Breast epithelium (tissue), 3 donors: ENCODE measurements around the gene ARRDC5.

Source experiments
- POLR2A ChIP-seq: fragments of 450-650 bp; IDR thresholded peaks from one replicate; pipeline ENCODE4 v1.6.1; 2016; ENCODE audit warnings: antibody characterized with exemption, mild to moderate bottlenecking, moderate library complexity
- POLR2AphosphoS5 ChIP-seq, 3 donors: sonication (generic); formaldehyde crosslinking; IDR thresholded peaks; one replicate each; pipeline ENCODE4 v1.6.1; 2017; ENCODE audit warnings: antibody characterized with exemption in 3 of 3
- TF ChIP-seq, protein P1 (sequence below), 3 donors: fragments of 450-650 bp; IDR thresholded peaks; one replicate each; pipeline ENCODE4 v1.5.1; 2016 to 2017; ENCODE audit warnings: antibody characterized with exemption in 3 of 3, mild to moderate bottlenecking in 3 of 3, moderate library complexity in 3 of 3

DNA sequence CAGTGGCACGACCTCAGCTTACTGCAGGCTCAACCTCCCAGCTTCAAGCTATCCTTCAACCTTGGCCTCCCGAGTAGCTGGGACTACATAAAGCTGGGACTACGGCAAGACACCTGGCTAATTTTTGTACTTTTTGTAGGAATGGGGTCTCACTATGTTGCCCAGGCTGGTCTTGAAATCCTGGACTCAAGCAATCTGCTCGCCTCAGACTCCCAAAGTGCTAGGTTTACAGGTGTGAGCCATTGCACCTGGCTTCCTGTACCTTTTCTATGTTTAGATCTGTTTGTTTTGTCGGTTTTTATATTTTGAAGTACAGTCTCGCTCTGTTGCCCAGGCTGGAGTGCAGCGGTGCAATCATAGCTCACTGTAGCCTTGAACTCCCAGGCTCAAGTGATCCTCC lies 53.7 kb downstream of the ARRDC5 start:
- TF ChIP-seq POLR2A (no peak), POLR2AphosphoS5 (IDR thresholded peaks at IDR 0.05) (no peak)
- TF ChIP-seq, protein P1, sequence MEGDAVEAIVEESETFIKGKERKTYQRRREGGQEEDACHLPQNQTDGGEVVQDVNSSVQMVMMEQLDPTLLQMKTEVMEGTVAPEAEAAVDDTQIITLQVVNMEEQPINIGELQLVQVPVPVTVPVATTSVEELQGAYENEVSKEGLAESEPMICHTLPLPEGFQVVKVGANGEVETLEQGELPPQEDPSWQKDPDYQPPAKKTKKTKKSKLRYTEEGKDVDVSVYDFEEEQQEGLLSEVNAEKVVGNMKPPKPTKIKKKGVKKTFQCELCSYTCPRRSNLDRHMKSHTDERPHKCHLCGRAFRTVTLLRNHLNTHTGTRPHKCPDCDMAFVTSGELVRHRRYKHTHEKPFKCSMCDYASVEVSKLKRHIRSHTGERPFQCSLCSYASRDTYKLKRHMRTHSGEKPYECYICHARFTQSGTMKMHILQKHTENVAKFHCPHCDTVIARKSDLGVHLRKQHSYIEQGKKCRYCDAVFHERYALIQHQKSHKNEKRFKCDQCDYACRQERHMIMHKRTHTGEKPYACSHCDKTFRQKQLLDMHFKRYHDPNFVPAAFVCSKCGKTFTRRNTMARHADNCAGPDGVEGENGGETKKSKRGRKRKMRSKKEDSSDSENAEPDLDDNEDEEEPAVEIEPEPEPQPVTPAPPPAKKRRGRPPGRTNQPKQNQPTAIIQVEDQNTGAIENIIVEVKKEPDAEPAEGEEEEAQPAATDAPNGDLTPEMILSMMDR (IDR thresholded peaks at IDR 0.05) = no peak
